Karpas-422 (cell line): ENCODE measurements around the gene ACKR2. TPM values are rescaled to one million over a fixed set of nuclear protein-coding genes. Genes with fewer than 3 reads are reported as not detected.
"Not testable (repeated sequence)": the region's sequence is repeated elsewhere in the genome, so short reads cannot be mapped to it uniquely, and the experiment has no call there.

Experiments used
- DNase-seq: peaks from one replicate; pipeline ENCODE4 v3.0.0-alpha.2; 2015
- H2AFZ ChIP-seq: fragments of 200-600 bp; sonication (generic); 2 replicates; pipeline ENCODE4 v1.6.1; 2014; ENCODE audit warnings: antibody characterized with exemption, low read length, mixed read lengths
- H3K27ac ChIP-seq: fragments of 200-600 bp; sonication (generic); 2 replicates; pipeline ENCODE4 v1.5.1; 2014; ENCODE audit warnings: mild to moderate bottlenecking, low read length, moderate library complexity
- H3K27me3 ChIP-seq: fragments of 200-600 bp; sonication (generic); 2 replicates; pipeline ENCODE4 v1.6.1; 2014; ENCODE audit warnings: low read length, mixed read lengths
- H3K36me3 ChIP-seq: fragments of 200-600 bp; sonication (generic); 2 replicates; pipeline ENCODE4 v1.6.1; 2014; ENCODE audit warnings: low read length, mixed read lengths; ENCODE audit not compliant: insufficient read depth
- H3K4me1 ChIP-seq: fragments of 200-600 bp; sonication (generic); 2 replicates; pipeline ENCODE4 v1.6.1; 2014; ENCODE audit warnings: mild to moderate bottlenecking, low read length, mixed read lengths
- H3K4me2 ChIP-seq: fragments of 200-600 bp; sonication (generic); 2 replicates; pipeline ENCODE4 v1.6.1; 2014; ENCODE audit warnings: low read length, low read depth, mild to moderate bottlenecking; ENCODE audit not compliant: poor library complexity, severe bottlenecking
- H3K4me3 ChIP-seq: fragments of 200-600 bp; sonication (generic); 2 replicates; pipeline ENCODE4 v1.5.1; 2014; ENCODE audit warnings: mild to moderate bottlenecking, antibody characterized with exemption, low read length, mixed read lengths
- H3K79me2 ChIP-seq: fragments of 200-600 bp; sonication (generic); 2 replicates; pipeline ENCODE4 v1.6.1; 2014; ENCODE audit warnings: mild to moderate bottlenecking, low read length, mixed read lengths
- H3K9ac ChIP-seq: fragments of 200-600 bp; sonication (generic); 2 replicates; pipeline ENCODE4 v1.6.0; 2014; ENCODE audit warnings: low read length
- H3K9me2 ChIP-seq: fragments of 200-600 bp; sonication (generic), shearing (Covaris generic); replicated peaks from 2 replicates; pipeline ENCODE4 v1.6.0; 2014; ENCODE audit warnings: mild to moderate bottlenecking, low read length, moderate library complexity; ENCODE audit not compliant: insufficient read depth
- H3K9me3 ChIP-seq: fragments of 300-700, 200-600 bp; sonication (generic); 2 replicates; pipeline ENCODE4 v1.6.1; 2014; ENCODE audit warnings: low read length, mixed read lengths
- H4K20me1 ChIP-seq: fragments of 200-600 bp; sonication (generic); 2 replicates; pipeline ENCODE4 v1.6.1; 2014; ENCODE audit warnings: mild to moderate bottlenecking, antibody characterized with exemption, low read length, low read depth; ENCODE audit not compliant: insufficient read depth
- total RNA-seq: library from RNA; depleted of rRNA; stranded (reverse); fragments of >200 nt; shearing (Covaris generic); gene quantifications from 2 replicates; pipeline ENCODE4 v1.2.3, GENCODE V29; 2014; ENCODE audit warnings: low replicate concordance

The ACKR2 gene
- total RNA-seq, 1 experiment from 2014 or later: 1.9 TPM

- no peaks in the 10 kb centered on the region for H3K36me3 ChIP-seq
- no peak for DNase-seq
- no peak overlapping the region for H2AFZ ChIP-seq
- H3K9me3 ChIP-seq: no peaks in the 10 kb centered on the region
- H3K27me3 ChIP-seq: no peaks in the 10 kb centered on the region
- peaks cover 9% of the 10 kb centered on the region for H3K4me1 ChIP-seq
- H3K9ac ChIP-seq: no peak overlapping the region
- H3K4me3 ChIP-seq: no peak overlapping the region
- no peak overlapping the region for H3K27ac ChIP-seq
- no peaks in the 10 kb centered on the region for H3K9me2 ChIP-seq
- H3K4me2 ChIP-seq: no peak overlapping the region
- H4K20me1 ChIP-seq: no peaks in the 10 kb centered on the region
- H3K79me2 ChIP-seq: no peaks in the 10 kb centered on the region
These were observed 67.2 kb downstream of the ACKR2 start for GRCh38 chr3:42876401-42876800.

GRCh38 chr3:42876940-42877720 lies 67.9 kb downstream of the ACKR2 start:
- no peaks in the 10 kb centered on the region for H3K79me2 ChIP-seq
- H3K27me3 ChIP-seq: no peaks in the 10 kb centered on the region
- no peaks in the 10 kb centered on the region for H3K36me3 ChIP-seq
- no peaks in the 10 kb centered on the region for H4K20me1 ChIP-seq
- H3K4me1 ChIP-seq: peaks cover 13% of the 10 kb centered on the region
- no peak overlapping the region for H3K27ac ChIP-seq
- H2AFZ ChIP-seq: no peak overlapping the region
- no peak overlapping the region for H3K4me3 ChIP-seq
- no peak overlapping the region for H3K9ac ChIP-seq
- DNase-seq: peak; percentile 19
- no peaks in the 10 kb centered on the region for H3K9me3 ChIP-seq
- H3K4me2 ChIP-seq: no peak overlapping the region
- no peaks in the 10 kb centered on the region for H3K9me2 ChIP-seq

- no peak overlapping the region for H3K27ac ChIP-seq
- no peak overlapping the region for H3K4me3 ChIP-seq
- H3K9ac ChIP-seq: no peak overlapping the region
- no peaks in the 10 kb centered on the region for H3K9me3 ChIP-seq
- H3K4me1 ChIP-seq: peaks cover 13% of the 10 kb centered on the region
- H3K79me2 ChIP-seq: no peaks in the 10 kb centered on the region
- no peaks in the 10 kb centered on the region for H4K20me1 ChIP-seq
- H3K9me2 ChIP-seq: no peaks in the 10 kb centered on the region
- no peak for DNase-seq
- no peaks in the 10 kb centered on the region for H3K36me3 ChIP-seq
- no peaks in the 10 kb centered on the region for H3K27me3 ChIP-seq
- no peak overlapping the region for H3K4me2 ChIP-seq
- H2AFZ ChIP-seq: no peak overlapping the region
These were observed 68.6 kb downstream of the ACKR2 start for GRCh38 chr3:42877881-42878280.

- H4K20me1 ChIP-seq: no peaks in the 10 kb centered on the region
- H3K36me3 ChIP-seq: no peaks in the 10 kb centered on the region
- H3K4me1 ChIP-seq: peaks cover 13% of the 10 kb centered on the region
- H3K9me2 ChIP-seq: no peaks in the 10 kb centered on the region
- no peak overlapping the region for H3K27ac ChIP-seq
- no peaks in the 10 kb centered on the region for H3K79me2 ChIP-seq
- peak overlapping the region; percentile 91; the same call in 1 of the 2 replicates for H2AFZ ChIP-seq
- H3K9me3 ChIP-seq: no peaks in the 10 kb centered on the region
- peak overlapping the region; percentile 86 for H3K4me2 ChIP-seq
- H3K27me3 ChIP-seq: no peaks in the 10 kb centered on the region
- peak overlapping the region; percentile 79 for H3K9ac ChIP-seq
- peak; percentile 33 for DNase-seq
- peak overlapping the region; percentile 68; the same call in 1 of the 2 replicates for H3K4me3 ChIP-seq
These were observed 70.9 kb downstream of the ACKR2 start for GRCh38 chr3:42880183-42880582.

GRCh38 chr3:42880601-42881451 lies 71.6 kb downstream of the ACKR2 start:
- Histone ChIP-seq H3K9me2 (no peaks in the 10 kb centered on the region), H3K9me3 (no peaks in the 10 kb centered on the region), H3K9ac (peak overlapping the region; percentile 79), H3K27me3 (no peaks in the 10 kb centered on the region), H3K27ac (no peak overlapping the region), H4K20me1 (no peaks in the 10 kb centered on the region), H3K4me2 (peak overlapping the region; percentile 86), H3K4me1 (peaks cover 13% of the 10 kb centered on the region), H3K79me2 (no peaks in the 10 kb centered on the region), H3K36me3 (no peaks in the 10 kb centered on the region), H3K4me3 (peak overlapping the region; percentile 68), H2AFZ (peak overlapping the region; percentile 91)
- peak; percentile 96 for DNase-seq

GRCh38 chr3:42883251-42883930 lies 74.1 kb downstream of the ACKR2 start:
- H3K4me1 ChIP-seq: peaks cover 13% of the 10 kb centered on the region
- not testable (repeated sequence) for H3K4me3 ChIP-seq, H3K36me3 ChIP-seq, DNase-seq, H2AFZ ChIP-seq, H3K4me2 ChIP-seq, H3K27ac ChIP-seq, H3K27me3 ChIP-seq, H3K9me3 ChIP-seq, H3K9ac ChIP-seq, H3K79me2 ChIP-seq, H4K20me1 ChIP-seq, H3K9me2 ChIP-seq

GRCh38 chr3:42884324-42884723 lies 75.1 kb downstream of the ACKR2 start:
- H3K79me2 ChIP-seq: no peaks in the 10 kb centered on the region
- no peak overlapping the region for H3K9ac ChIP-seq
- H4K20me1 ChIP-seq: no peaks in the 10 kb centered on the region
- H3K27ac ChIP-seq: no peak overlapping the region
- H3K9me3 ChIP-seq: no peaks in the 10 kb centered on the region
- peaks cover 13% of the 10 kb centered on the region for H3K4me1 ChIP-seq
- H3K27me3 ChIP-seq: no peaks in the 10 kb centered on the region
- H3K36me3 ChIP-seq: no peaks in the 10 kb centered on the region
- no peak overlapping the region for H3K4me2 ChIP-seq
- DNase-seq: peak; percentile 39
- no peaks in the 10 kb centered on the region for H3K9me2 ChIP-seq
- no peak overlapping the region for H3K4me3 ChIP-seq
- no peak overlapping the region for H2AFZ ChIP-seq
